PC-9 (cell line): Measurements from ENCODE around the gene RNF223.

Source experiments
- CTCF ChIP-seq: fragments of 200-600 bp; sonication (generic); conservative IDR thresholded peaks from 2 replicates; pipeline ENCODE4 v1.6.1; 2017; ENCODE audit warnings: mixed run types, antibody characterized with exemption, mild to moderate bottlenecking, moderate library complexity
- EZH2 ChIP-seq: fragments of 200-600 bp; sonication (generic); IDR thresholded peaks from 2 replicates; pipeline ENCODE4 v1.8.0; 2017; ENCODE audit warnings: antibody characterized with exemption, low read depth

DNA sequence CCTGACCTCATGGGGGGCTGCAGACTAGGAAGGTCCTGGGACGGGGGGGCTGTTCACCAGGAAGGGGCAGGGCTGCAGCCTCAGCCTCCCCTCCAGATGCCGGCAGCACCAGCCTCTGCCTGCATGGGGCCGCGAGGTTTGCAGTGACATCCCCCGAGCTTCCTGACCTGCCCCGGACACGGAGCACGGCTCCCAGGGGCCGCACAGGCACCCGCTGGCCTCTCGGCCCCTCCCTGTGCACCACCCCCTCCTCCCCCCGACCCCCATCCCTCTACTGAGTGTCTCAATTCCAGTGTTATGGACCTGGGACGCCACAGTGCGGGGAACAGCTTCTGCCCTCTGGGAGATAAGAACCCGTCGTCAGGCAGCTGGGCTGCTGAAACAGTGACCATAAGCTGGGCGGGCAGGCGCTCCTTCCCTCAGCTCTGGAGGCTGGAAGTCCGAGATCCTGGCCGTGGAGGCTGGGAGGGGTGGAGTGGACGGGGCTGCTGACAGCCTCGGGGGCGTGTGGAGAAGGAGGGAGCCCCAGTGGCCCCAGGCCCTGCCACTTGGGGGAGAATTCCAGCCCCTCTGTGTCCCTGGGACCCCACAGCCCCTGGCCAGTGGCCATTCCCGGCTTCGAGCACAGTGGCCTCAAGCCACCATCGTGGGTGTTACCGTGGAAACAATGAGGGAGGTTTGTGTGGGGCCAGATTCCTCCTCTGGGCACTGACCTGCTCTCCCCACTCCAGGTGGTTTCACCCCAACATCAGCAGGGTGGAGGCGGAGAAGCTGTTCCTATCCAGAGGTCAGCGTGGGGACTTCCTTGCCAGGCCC lies 11.6 kb downstream of the RNF223 start:
- TF ChIP-seq CTCF (no peak), EZH2 (no peak)
